ENCODE measurements around the gene ZNF484. TPM values are rescaled to one million over a fixed set of nuclear protein-coding genes. Genes with fewer than 3 reads are reported as not detected.

The ZNF484 gene
- total RNA-seq, 1 donor from 2014 or later = 11.4 TPM

DNA sequence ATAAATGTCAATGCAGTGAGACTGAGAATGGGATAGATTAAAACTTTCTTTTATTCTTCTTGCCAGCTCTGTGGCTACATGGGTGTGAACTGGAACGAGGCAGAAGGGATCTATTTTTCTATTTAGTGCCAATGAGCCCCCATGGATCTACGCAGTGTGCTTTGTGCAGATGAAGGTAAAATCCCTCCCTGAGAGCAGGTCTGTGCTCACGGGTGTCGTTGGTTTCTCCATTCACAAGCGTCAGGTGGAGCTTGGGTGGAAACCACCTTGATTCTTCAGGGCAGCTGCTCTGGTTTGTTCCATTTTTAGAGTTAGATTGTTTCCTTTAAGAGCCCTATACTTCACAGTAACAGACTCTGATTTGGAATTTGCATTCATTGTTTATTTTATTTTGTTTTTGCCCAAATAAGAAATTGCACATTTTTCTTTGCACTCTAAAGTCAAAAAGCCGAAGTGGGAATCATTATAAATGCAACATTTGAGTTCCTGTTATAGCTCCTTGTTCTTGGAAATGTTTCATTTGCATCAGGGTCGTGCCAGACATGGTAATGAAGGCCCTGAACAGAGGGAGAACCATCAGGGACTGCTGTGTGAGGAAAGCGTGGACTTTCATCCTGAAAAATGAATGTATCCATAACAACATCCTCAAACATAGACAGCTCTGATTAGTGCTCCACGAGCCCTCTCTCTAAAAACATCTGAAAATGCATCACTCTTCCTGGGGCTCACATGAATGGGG, 82.1 kb downstream of the ZNF484 start:
- intact Hi-C loops (cut with micrococcal nuclease) = no loop called here

Other genes starting within 250 kb of the ZNF484 start
- 9.0 and 11.0 TPM in 2 replicates for gene IPPK, start 207.9 kb downstream of the ZNF484 start, total RNA-seq
- 27.4 and 28.5 TPM in 2 replicates for gene BICD2, start 113.2 kb downstream of the ZNF484 start, total RNA-seq
- 106 and 109 TPM in 2 replicates for gene FGD3, start 69.5 kb upstream of the ZNF484 start, total RNA-seq
- 58.8 and 59.9 TPM in 2 replicates for gene SUSD3, start 180.7 kb upstream of the ZNF484 start, total RNA-seq
- 49.1 and 49.5 TPM in 2 replicates for gene CARD19, start 218.2 kb upstream of the ZNF484 start, total RNA-seq

All from T-helper 2 cell treated with Interferon-gamma antibody and Interleukin-4, amounts not matched to agents 100 ng/mL and 5 ng/mL, for 36 hours (primary cell).